Chondrocyte (in vitro differentiated cells): Measurements from ENCODE around the gene GARS1. TPM values are rescaled to one million over a fixed set of nuclear protein-coding genes. Genes with fewer than 3 reads are reported as not detected.
A peak's percentile ranks its signal among the peaks of the same experiment; 100 is the strongest.
"Not testable (repeated sequence)": the region's sequence is repeated elsewhere in the genome, so short reads cannot be mapped to it uniquely, and the experiment has no call there.

ENCODE experiments used
- DNase-seq: peaks from one replicate; pipeline ENCODE4 v3.0.0; 2021; ENCODE audit warnings: mixed read lengths, low spot score
- H3K27ac Mint-ChIP-seq: one replicate; pipeline ENCODE4 v1.8.0; 2021; ENCODE audit warnings: mild to moderate bottlenecking, moderate library complexity, mixed read lengths; ENCODE audit not compliant: unreplicated experiment
- H3K27me3 Mint-ChIP-seq: 2 replicates; pipeline ENCODE4 v1.8.0; 2021; ENCODE audit warnings: low read depth, mixed read lengths
- H3K36me3 Mint-ChIP-seq: 2 replicates; pipeline ENCODE4 v1.8.0; 2021; ENCODE audit warnings: low read depth, mixed read lengths
- H3K4me1 Mint-ChIP-seq: 2 replicates; pipeline ENCODE4 v1.8.0; 2021; ENCODE audit warnings: low read depth, mild to moderate bottlenecking, mixed read lengths
- H3K4me3 Mint-ChIP-seq: one replicate; pipeline ENCODE4 v1.8.0; 2021; ENCODE audit warnings: mild to moderate bottlenecking, moderate library complexity, mixed read lengths; ENCODE audit not compliant: unreplicated experiment
- H3K9me3 Mint-ChIP-seq: 2 replicates; pipeline ENCODE4 v1.8.0; 2021; ENCODE audit warnings: low read depth, mixed read lengths
- CTCF ChIP-seq: fragments of 200-600 bp; sonication (generic); IDR thresholded peaks from 2 replicates; pipeline ENCODE4 v1.5.0; 2021; ENCODE audit warnings: antibody characterized with exemption, mild to moderate bottlenecking, moderate library complexity
- total RNA-seq: library from RNA; stranded (reverse); gene quantifications from 3 replicates; pipeline ENCODE4 v1.2.1, GENCODE V29; 2021

The GARS1 gene
- total RNA-seq, 1 donor from 2014 or later: 581 TPM

- H3K27me3 Mint-ChIP-seq: no peaks in the 10 kb centered on the region
- H3K27ac Mint-ChIP-seq: no peak overlapping the region
- peaks cover 21% of the 10 kb centered on the region for H3K36me3 Mint-ChIP-seq
- no peak overlapping the region for H3K4me3 Mint-ChIP-seq
- TF ChIP-seq CTCF: no peak
- H3K4me1 Mint-ChIP-seq: no peaks in the 10 kb centered on the region
- DNase-seq: no peak
- no peaks in the 10 kb centered on the region for H3K9me3 Mint-ChIP-seq
These were observed 9.0 kb upstream of the GARS1 start for GRCh38 chr7:30585675-30586074.

GRCh38 chr7:30587547-30587946, 7.1 kb upstream of the GARS1 start:
- peaks cover 20% of the 10 kb centered on the region for H3K36me3 Mint-ChIP-seq
- H3K27me3 Mint-ChIP-seq, H3K27ac Mint-ChIP-seq, H3K4me1 Mint-ChIP-seq, DNase-seq, H3K9me3 Mint-ChIP-seq, H3K4me3 Mint-ChIP-seq: not testable (repeated sequence)

- TF ChIP-seq CTCF: no peak
- Mint-ChIP-seq H3K27ac (no peak overlapping the region), H3K27me3 (no peaks in the 10 kb centered on the region), H3K36me3 (peaks cover 12% of the 10 kb centered on the region), H3K4me1 (peaks cover 21% of the 10 kb centered on the region), H3K9me3 (no peaks in the 10 kb centered on the region), H3K4me3 (no peak overlapping the region)
- no peak for DNase-seq
These were observed 5.6 kb upstream of the GARS1 start for GRCh38 chr7:30589111-30589510.

GRCh38 chr7:30594048-30594539, 584 bp upstream of the GARS1 start:
- H3K9me3 Mint-ChIP-seq: no peaks in the 10 kb centered on the region
- H3K27ac Mint-ChIP-seq: peak overlapping the region; percentile 100
- no peak for TF ChIP-seq CTCF
- H3K27me3 Mint-ChIP-seq: no peaks in the 10 kb centered on the region
- peaks cover 27% of the 10 kb centered on the region for H3K36me3 Mint-ChIP-seq
- peak overlapping the region; percentile 100 for H3K4me3 Mint-ChIP-seq
- H3K4me1 Mint-ChIP-seq: peaks cover 42% of the 10 kb centered on the region
- DNase-seq: no peak

GRCh38 chr7:30595436-30596013, 847 bp downstream of the GARS1 start:
- Mint-ChIP-seq H3K9me3 (no peaks in the 10 kb centered on the region), H3K4me3 (peak overlapping the region; percentile 100), H3K4me1 (peaks cover 52% of the 10 kb centered on the region), H3K36me3 (peaks cover 37% of the 10 kb centered on the region), H3K27ac (peak overlapping the region; percentile 100), H3K27me3 (no peaks in the 10 kb centered on the region)
- DNase-seq: no peak
- TF ChIP-seq CTCF: no peak

GRCh38 chr7:30596014-30596641, 1.4 kb downstream of the GARS1 start:
- Mint-ChIP-seq H3K36me3 (peaks cover 41% of the 10 kb centered on the region), H3K27ac (peak overlapping the region; percentile 100), H3K27me3 (no peaks in the 10 kb centered on the region), H3K4me1 (peaks cover 57% of the 10 kb centered on the region), H3K9me3 (no peaks in the 10 kb centered on the region), H3K4me3 (peak overlapping the region; percentile 100)
- TF ChIP-seq CTCF: peak; percentile 42
- no peak for DNase-seq
